ENCODE measurements around the gene TMEM233. TPM values are rescaled to one million over a fixed set of nuclear protein-coding genes. Genes with fewer than 3 reads are reported as not detected.

TMEM233 gene
- polyA plus RNA-seq, 3 donors, result 1.0 to 1.7 (median 1.3) TPM

- DNase-seq (ENCODE audit: low read depth in 3 of 3, low spot score in 2 of 3), result no peak
Measured at GRCh38 chr12:119679081-119679480, 85.5 kb downstream of the TMEM233 start.

DNA sequence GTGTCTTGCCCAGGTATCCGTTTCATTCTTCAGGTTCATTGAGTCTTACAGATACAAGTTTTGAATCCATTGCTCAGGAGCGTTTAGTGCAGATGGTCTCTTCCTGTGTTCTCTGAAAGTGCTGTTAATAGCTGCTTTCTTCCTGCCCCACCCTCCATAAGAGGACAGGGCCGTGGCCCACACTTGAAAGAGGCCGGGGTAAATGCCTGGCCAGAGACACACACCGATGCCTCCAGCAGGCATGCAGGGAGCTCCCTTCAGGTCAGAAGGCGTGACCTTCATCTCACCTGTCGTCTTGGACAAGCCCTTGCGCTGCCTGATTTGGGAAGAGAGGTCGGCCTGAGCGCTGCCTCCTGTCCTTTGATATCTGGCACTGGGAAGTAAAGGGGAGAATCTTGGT, 85.9 kb downstream of the TMEM233 start:
- no peak for DNase-seq (ENCODE audit: low read depth in 3 of 3, low spot score in 2 of 3)

- no peak for DNase-seq (ENCODE audit: low read depth in 3 of 3, low spot score in 2 of 3)
Measured at GRCh38 chr12:119681111-119681510, 87.5 kb downstream of the TMEM233 start.

DNA sequence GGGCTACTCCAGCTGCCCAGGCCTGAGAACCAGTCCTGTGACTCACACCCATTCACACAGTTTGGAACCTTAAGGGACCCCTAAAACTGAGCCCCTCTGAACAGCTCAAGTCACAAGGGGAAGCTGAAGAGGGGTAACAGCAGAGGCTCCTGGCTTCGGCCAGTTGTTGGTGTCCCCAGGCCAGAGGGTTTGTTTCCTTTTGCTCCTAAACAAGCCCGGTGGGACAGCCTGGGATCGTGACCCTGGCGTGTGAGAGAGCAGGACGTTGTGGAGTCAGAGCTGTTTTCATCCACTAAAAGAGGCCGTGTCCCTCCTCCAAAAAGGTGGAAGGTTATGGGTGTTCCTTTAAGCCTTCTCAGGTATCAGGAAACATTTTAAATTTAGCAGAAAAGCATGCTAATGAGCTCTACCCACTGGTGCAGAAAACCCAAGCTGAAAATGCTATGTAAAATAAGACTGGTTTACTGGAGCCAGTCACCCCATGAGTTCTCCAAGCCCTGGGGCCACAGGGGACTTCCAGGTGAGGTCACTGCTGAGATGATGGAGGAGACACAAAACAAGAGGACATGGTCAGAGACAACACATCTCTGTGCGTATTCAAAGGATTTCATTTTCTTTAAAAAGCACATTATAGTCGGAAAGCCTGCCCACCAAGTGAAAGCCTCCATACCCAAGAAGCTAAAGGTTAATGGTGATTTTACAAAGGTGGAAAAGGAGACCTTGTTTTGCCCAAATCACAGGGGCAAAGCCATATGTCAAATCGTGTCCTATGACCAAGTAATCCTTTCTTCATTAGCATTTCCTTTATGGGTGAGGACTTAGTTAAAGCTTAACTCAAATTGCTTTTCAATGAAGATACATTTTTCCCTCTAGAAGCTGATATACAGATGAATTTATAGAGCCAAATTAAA, 88.4 kb downstream of the TMEM233 start:
- DNase-seq (ENCODE audit: low read depth in 3 of 3, low spot score in 2 of 3), result no peak

DNA sequence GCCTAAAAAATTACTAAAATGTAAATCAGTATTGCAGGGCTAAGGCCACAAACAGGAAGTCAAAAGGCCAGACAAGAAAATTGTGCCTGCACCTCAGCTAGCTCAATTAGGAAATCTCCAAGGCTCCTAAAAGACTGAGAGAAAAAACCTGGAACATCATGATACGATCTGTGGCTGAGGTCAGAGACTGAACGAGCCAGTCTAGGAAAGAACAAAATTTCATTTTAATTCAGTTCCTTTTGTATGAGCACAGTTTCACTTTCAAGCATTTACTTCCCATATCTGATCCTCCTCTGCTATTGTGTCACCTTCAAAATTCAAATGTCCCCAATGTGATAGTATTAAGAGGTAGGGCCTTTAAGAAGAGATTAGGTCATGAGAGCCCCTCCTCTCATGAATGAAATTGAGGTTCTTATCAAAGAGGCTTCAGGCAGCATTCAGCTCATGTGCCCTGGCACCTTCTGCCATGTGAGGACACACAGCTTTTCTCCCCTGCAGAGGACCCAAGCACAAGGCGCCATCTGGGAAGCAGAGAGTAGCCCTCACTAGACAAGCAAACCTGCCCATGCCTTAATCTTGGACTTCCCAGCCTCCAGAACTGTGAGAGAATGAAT, 89.2 kb downstream of the TMEM233 start:
- no peak for DNase-seq (ENCODE audit: low read depth in 3 of 3, low spot score in 2 of 3)

DNA sequence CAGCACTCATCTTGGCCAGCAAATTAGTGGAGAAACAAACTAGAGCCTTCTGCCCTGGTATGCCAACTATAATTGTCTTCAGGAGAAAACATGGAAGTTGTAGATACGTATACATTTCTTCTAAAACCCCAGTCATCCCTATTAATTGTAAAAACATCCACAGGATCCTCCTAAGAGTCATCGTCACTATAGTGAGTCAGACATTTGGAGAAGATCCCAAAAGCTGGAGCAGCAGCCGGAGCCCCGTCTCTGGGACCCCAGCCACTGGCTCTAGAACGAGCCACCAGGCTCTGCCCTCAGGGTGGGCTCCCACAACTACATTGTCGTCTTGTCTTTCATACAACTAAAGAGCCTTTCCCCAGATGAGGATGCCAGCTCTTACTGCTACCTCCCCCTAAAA, 89.8 kb downstream of the TMEM233 start:
- no peak for DNase-seq (ENCODE audit: low read depth in 3 of 3, low spot score in 2 of 3)

- no peak for DNase-seq (ENCODE audit: low read depth in 3 of 3, low spot score in 2 of 3)
Measured at GRCh38 chr12:119683816-119684215, 90.2 kb downstream of the TMEM233 start.

GRCh38 chr12:119684711-119685369, 91.3 kb downstream of the TMEM233 start:
- no peak for DNase-seq (ENCODE audit: low read depth in 3 of 3, low spot score in 2 of 3)

DNA sequence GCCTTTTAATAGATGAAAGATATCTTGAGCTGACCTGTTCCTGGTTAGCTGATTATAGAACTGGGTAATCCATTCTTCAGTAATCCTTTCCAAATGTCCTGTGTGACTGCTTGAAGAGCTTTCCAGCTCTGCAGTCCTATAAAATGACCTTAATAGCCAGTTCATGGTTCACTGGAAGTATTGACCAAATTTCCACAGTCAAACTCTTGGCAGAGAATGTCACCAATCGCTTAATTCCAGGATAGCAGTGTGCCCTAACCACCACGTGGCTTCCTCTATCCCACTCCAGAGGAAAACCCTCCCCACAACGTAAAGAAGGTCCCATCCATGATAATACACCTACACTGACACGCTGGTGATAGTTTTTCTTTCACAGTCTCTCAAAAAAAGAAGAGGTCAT, 91.8 kb downstream of the TMEM233 start:
- no peak for DNase-seq (ENCODE audit: low read depth in 3 of 3, low spot score in 2 of 3)

DNA sequence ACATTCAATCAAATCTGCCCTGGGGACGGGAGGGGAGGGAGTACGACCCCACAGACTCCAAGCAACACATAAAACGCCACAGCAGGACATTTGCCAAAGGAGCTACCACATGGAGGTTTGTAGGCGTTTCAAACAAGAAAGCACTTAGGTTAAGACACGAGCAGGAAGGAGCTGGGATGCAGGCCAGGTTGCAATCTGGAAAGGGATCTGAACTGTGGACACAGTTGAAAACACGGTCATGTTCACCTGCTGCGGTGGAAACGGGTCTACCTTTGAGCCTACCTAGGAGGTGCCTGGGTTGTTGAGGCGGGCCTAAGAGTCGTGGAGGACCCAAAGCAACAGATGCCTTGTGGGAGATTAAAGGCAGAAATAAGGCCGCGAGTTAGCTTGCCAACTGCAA, 92.8 kb downstream of the TMEM233 start:
- no peak for DNase-seq (ENCODE audit: low read depth in 3 of 3, low spot score in 2 of 3)

DNA sequence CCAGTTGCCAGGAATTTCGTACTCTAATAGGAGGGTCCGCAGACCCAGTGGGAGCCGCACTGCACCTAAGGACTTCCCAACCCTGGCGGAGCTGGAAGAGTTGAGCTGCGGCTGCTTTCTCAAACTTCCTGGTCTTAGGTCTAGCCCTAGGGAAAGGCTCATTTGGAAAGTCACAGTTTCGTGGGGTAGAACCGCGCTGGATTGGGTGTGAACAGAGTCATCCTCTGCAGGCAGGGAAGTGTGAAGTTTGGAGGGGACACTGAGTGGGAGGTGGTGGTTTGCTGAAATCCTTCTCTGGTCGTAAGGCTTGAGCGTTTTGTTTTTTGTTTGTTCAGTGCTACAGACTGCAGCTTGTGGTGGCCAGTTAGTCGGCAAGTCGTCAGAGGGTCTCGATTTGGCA, 93.2 kb downstream of the TMEM233 start:
- DNase-seq (ENCODE audit: low read depth in 3 of 3, low spot score in 2 of 3), result no peak

DNA sequence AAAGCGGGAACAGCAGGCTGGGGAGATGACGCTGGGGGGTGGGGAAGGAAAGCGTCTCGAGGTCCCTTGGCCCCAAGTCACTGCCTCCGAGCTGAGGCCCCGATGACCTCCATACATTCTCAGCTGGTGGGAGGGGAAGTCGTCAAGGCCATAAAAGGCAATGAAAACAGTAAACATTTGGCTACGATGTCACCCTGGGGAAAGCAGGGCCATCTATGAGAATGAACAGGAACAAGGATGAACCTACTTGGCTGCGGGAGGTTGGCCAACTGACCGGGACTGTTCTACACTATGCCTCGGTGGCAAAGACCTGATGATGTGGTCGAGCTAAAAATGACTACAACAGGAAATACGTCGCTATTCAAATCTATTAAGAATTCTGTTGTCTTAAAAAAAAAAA, 93.8 kb downstream of the TMEM233 start:
- no peak for DNase-seq (ENCODE audit: low read depth in 3 of 3, low spot score in 2 of 3)

DNA sequence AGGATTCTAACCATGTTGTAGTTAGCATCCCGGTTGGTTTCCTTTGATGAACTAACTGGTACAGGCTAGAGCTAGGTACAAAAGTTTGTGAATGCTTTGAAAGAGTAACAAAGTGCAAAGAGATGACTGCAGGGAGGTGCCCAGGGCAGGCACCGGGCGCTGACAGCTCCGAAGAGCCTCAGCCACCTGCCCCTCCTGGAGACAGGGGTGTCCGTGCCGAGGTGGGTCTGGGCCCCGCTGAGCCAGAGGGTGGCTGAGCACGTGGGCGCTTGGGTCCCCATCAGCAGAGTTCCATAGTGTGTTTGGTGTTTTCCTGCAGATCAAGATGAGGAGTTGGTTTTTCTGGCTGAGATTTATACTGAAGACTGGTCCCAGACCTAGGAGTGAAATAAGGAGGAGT, 94.3 kb downstream of the TMEM233 start:
- DNase-seq (ENCODE audit: low read depth in 3 of 3, low spot score in 2 of 3), result no peak

DNA sequence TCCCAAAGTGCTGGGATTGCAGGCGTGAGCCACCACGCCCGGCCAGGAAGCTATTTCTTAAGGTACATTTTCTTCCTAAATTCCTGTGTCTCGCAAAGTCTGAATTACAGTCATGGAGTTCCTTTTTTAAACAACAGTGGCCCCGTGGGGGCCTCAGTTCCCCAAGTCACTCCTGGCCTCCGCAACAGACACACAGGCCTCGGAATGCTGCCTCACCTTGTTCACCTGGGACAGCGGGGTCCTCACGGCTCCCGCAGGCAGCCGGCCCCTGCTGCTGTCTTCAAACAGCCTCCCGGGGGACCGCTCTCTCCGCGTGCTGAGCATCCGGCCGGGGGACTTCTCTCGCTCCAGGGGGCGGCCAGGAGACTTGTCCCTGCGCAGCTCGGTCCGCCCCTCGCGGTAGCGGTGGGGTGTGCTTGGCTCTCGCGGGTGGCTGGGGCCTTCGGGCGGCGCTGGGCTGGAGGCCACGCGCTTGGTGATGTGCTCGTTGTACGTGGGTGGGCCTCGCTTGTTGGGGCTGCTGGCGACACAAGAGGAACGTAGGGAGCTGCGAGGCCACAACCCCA, 96.4 kb downstream of the TMEM233 start:
- no peak for DNase-seq (ENCODE audit: low read depth in 3 of 3, low spot score in 2 of 3)

GRCh38 chr12:119691202-119691810, 97.7 kb downstream of the TMEM233 start:
- no peak for DNase-seq (ENCODE audit: low read depth in 3 of 3, low spot score in 2 of 3)

DNA sequence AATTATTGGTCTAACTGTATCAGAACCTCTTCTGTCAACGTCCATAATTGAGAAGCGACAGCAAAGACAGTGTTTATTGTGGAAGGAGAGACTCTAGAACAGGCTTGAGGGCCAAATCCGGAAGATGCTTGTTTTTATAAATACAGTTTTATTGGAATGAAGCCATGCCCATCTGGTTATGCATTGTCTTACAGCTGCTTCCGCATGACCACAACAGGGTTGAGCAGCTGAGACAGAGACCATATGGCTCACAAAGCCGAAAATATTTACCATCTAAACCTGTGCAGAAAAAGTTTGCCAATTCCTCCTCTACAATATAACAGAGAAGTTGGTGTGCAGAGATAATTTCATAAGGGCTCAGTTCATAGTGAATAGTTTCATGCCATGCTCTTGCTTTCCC, 98.8 kb downstream of the TMEM233 start:
- no peak for DNase-seq (ENCODE audit: low read depth in 3 of 3, low spot score in 2 of 3)

Other genes with a start within 250 kb of the TMEM233 start
- 10 to 100 TPM; 67.7 to 72.2 (median 68.6) TPM for gene PRKAB1, start 74.4 kb downstream of the TMEM233 start, polyA plus RNA-seq (ENCODE audit: insufficient read length in 3 of 3)